Body of pancreas (tissue), 4 donors: ENCODE data around the gene ANTXR2.

Source experiments
- CTCF ChIP-seq, 7 experiments: fragments of 450-650 bp in 4 of 7; fragments of 200-600 bp in 3 of 7; sonication (generic) in 3 of 7; IDR thresholded peaks; one replicate each; pipeline ENCODE4 v1.5.1; 2016 to 2019; ENCODE audit warnings: antibody characterized with exemption in 7 of 7
- POLR2A ChIP-seq, 3 donors: fragments of 450-650 bp; IDR thresholded peaks; one replicate each; pipeline ENCODE4 v1.6.1; 2016; ENCODE audit warnings: antibody characterized with exemption in 3 of 3, mild to moderate bottlenecking in 2 of 3

GRCh38 chr4:80027611-80028010 is 45.4 kb downstream of the ANTXR2 start:
- TF ChIP-seq CTCF (IDR thresholded peaks at IDR 0.05) (no peak), POLR2A (IDR thresholded peaks at IDR 0.05) (no peak)
